ENCODE measurements around the gene DLG2. TPM values are rescaled to one million over a fixed set of nuclear protein-coding genes. Genes with fewer than 3 reads are reported as not detected.
A peak's percentile ranks its signal among the peaks of the same experiment; 100 is the strongest.

DLG2 gene
- total and polyA plus RNA-seq, 7 donors: 0.23 to 5.3 (median 3.4) TPM

DNA sequence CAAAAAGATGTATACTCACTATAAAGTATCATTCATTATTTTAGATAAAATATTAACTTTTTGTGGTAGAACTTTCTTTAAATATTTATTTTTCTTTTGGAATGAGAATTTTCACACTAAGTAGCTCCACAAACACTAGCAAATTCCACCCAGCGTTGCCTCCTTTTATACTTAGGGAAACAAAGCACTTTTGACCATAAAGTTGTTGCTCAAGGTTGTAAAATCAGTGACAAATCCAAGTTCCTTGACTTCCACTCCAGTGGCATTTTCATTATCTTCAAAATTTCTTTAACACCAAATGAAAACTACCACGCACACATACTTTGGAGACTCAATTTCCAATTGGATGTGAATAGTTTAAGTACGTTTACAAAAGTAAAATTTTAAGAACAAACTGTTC is 431.2 kb downstream of the DLG2 start:
- intact Hi-C loops (cut with DNase I): no loop called here
- WGBS, 3 donors: 77 to 83% (median 82%) methylated on average over 3 of the region's 3 CpGs
- H3K36me3 ChIP-seq (ENCODE audit: insufficient read depth in 1 of 2, low read depth in 1 of 2): no peaks in the 10 kb centered on the region
- H3K4me3 ChIP-seq: no peak overlapping the region
- H3K9me3 ChIP-seq: no peaks in the 10 kb centered on the region
- TF ChIP-seq, protein P1, sequence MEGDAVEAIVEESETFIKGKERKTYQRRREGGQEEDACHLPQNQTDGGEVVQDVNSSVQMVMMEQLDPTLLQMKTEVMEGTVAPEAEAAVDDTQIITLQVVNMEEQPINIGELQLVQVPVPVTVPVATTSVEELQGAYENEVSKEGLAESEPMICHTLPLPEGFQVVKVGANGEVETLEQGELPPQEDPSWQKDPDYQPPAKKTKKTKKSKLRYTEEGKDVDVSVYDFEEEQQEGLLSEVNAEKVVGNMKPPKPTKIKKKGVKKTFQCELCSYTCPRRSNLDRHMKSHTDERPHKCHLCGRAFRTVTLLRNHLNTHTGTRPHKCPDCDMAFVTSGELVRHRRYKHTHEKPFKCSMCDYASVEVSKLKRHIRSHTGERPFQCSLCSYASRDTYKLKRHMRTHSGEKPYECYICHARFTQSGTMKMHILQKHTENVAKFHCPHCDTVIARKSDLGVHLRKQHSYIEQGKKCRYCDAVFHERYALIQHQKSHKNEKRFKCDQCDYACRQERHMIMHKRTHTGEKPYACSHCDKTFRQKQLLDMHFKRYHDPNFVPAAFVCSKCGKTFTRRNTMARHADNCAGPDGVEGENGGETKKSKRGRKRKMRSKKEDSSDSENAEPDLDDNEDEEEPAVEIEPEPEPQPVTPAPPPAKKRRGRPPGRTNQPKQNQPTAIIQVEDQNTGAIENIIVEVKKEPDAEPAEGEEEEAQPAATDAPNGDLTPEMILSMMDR (IDR thresholded peaks at IDR 0.05): no peak
- no peak for DNase-seq
- no peak overlapping the region for H3K27ac ChIP-seq
- H3K27me3 ChIP-seq (ENCODE audit: insufficient read depth in 3 of 3, low read length in 2 of 3): no peaks in the 10 kb centered on the region
- no peaks in the 10 kb centered on the region for H3K4me1 ChIP-seq
- no peak for ATAC-seq

DNA sequence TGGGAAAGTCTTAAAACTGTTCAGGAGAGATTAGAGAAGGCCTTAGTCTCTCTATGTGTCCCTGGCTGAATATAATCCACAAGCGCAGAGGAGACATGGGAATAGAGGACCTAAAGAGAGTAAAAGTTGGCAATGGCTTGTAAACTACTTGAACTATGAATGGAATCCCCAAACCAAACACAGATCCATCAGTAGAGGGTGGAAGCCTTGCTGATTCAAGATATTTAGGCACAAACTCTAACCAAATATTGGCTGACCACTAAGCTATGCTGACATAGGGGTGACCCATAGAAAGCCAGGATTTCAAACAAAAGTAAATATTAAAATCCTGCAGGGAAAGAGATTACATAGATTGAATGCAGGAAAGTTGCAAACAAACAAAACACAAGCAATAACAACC is 439.2 kb downstream of the DLG2 start:
- H3K27me3 ChIP-seq (ENCODE audit: insufficient read depth in 3 of 3, low read length in 2 of 3): no peaks in the 10 kb centered on the region
- H3K36me3 ChIP-seq (ENCODE audit: insufficient read depth in 1 of 2, low read depth in 1 of 2): no peaks in the 10 kb centered on the region
- no peaks in the 10 kb centered on the region for H3K4me1 ChIP-seq
- TF ChIP-seq, protein P1 (IDR thresholded peaks at IDR 0.05): no peak
- no peak overlapping the region for H3K27ac ChIP-seq
- intact Hi-C loops (cut with DNase I): no loop called here
- DNase-seq (no peak), ATAC-seq (no peak)
- 90 to 95% (median 91%) methylated on average over 1 of the region's 1 CpG for WGBS, 3 donors
- H3K9me3 ChIP-seq: no peaks in the 10 kb centered on the region
- no peak overlapping the region for H3K4me3 ChIP-seq

DNA sequence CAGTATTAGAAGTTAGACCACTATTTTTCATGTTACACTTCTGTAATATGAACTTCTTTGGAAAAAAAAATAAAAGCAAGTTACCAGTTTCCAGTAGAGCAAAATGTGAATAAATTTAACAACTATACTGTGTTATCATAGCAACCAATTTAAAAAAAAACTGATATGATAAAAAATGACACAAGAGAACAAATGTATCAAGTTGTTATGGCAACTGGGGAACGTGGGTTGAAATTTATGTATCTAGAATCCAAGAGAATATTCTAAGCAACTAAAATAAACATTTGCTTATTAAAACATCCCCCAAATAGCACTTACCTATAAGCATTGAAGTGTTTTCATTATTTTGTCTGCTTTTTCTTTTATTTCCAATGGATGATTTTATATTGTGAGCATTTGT is 442.4 kb downstream of the DLG2 start:
- 38 to 45% (median 40%) methylated on average over 1 of the region's 1 CpG for WGBS, 3 donors
- intact Hi-C loops (cut with DNase I): no loop called here
- TF ChIP-seq, protein P1 (IDR thresholded peaks at IDR 0.05): no peak
- Histone ChIP-seq H3K4me3 (no peak overlapping the region), H3K9me3 (no peaks in the 10 kb centered on the region), H3K27me3 (ENCODE audit: insufficient read depth in 3 of 3, low read length in 2 of 3) (no peaks in the 10 kb centered on the region), H3K27ac (no peak overlapping the region), H3K36me3 (ENCODE audit: insufficient read depth in 1 of 2, low read depth in 1 of 2) (no peaks in the 10 kb centered on the region), H3K4me1 (no peaks in the 10 kb centered on the region)
- ATAC-seq: no peak
- DNase-seq: no peak

DNA sequence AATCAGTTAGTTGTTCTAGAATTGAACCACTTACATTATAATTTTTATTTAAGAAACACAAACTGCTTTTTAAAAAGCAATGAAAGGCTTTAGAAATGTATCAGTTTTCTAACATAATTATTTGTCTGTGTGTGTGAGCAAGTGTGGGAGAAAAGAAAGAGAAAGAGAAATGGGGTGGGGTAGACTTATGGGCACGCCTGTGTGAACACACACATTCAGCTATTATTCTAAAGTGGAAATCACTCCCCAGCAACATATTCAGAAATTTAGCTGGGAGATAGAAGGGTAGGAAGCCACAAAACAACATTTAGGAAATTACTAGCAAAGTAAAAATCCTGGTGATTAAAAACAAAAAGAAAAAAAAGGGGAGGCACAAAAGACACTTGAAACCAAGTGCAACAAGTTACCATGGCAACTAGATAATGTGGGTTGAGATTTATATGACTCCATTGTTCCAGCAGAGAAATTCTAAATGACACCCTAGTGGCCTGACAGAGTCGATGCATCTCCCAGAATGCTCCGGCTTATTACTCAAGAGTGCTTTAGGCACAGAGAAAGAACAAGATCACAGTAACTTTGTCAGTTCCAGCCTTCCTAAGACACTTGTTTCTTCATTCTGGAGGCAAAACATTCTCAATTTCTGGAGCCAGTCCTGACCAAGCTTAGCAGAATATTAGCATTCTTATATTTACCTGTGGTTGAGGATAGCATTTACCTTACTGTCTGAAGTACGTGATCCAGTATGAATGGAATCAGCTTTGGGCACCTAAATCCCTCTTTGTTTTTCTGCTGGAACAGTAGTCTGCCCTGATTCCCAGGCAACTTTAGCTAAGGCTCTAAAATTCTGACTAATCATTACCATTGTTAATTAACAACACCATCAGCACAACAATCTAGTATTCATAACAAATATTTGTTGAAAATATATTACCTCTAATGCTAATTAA is 444.4 kb downstream of the DLG2 start:
- WGBS, 3 donors: 64 to 67% (median 66%) methylated on average over 4 of the region's 4 CpGs
- H3K4me3 ChIP-seq: no peak overlapping the region
- H3K27ac ChIP-seq: no peak overlapping the region
- intact Hi-C loops (cut with DNase I): no loop called here
- DNase-seq (no peak), ATAC-seq (no peak)
- H3K36me3 ChIP-seq (ENCODE audit: insufficient read depth in 1 of 2, low read depth in 1 of 2): no peaks in the 10 kb centered on the region
- H3K9me3 ChIP-seq: no peaks in the 10 kb centered on the region
- no peaks in the 10 kb centered on the region for H3K27me3 ChIP-seq (ENCODE audit: insufficient read depth in 3 of 3, low read length in 2 of 3)
- no peaks in the 10 kb centered on the region for H3K4me1 ChIP-seq
- TF ChIP-seq, protein P1 (IDR thresholded peaks at IDR 0.05): peak; percentile 18
